A549 (cell line): ENCODE results near the gene CHPT1. TPM values are rescaled to one million over a fixed set of nuclear protein-coding genes. Genes with fewer than 3 reads are reported as not detected.

Source experiments
- ATAC-seq, 2 experiments: fragments of 200-7000 bp in 1 of 2; fragments of >200 bp in 1 of 2; cut with Nextera tagmentation in 1 of 2; cut with Tn5 transposase in 1 of 2; 3 replicates each; pipeline versions ENCODE4 v1.8.0 to v1.9.1; 2018 to 2020; ENCODE audit warnings: mild to moderate bottlenecking in 1 of 2, moderate library complexity in 1 of 2
- CTCF ChIA-PET: fragments of 300-600 bp; sonication (Branson Sonifier 250); formaldehyde crosslinking; extraction: SDS; loops from one replicate; lab custom pipeline; 2021; ENCODE audit warnings: antibody characterized with exemption, inconsistent platforms; lab: Yijun Ruan, JAX
- POLR2A ChIA-PET: fragments of 350-600 bp; formaldehyde crosslinking; extraction: SDS; loops from one replicate; lab custom pipeline; 2021; ENCODE audit warnings: antibody characterized with exemption, inconsistent platforms; lab: Yijun Ruan, JAX
- DNase-seq, 2 experiments: peaks; one replicate each; pipeline versions ENCODE4 v3.0.0 to v3.0.0-alpha.2; 2011 to 2016; ENCODE audit warnings: low read depth in 1 of 2, low spot score in 1 of 2
- FAIRE-seq: peaks from 2 replicates; lab custom pipeline; 2011; peaks lifted over from hg19 to GRCh38; lab: Jason Lieb, UNC
- H3K27ac ChIP-seq, 2 experiments: fragments of >200 bp; sonication (Bioruptor Twin); formaldehyde crosslinking; 3 replicates each; pipeline ENCODE4 v1.5.1; 2016 to 2017
- H3K4me1 ChIP-seq: fragments of >200 bp; sonication (Bioruptor Twin); formaldehyde crosslinking; 3 replicates; pipeline ENCODE4 v1.6.1; 2016
- H3K4me2 ChIP-seq: fragments of >200 bp; sonication (Bioruptor Twin); formaldehyde crosslinking; 3 replicates; pipeline ENCODE4 v1.6.1; 2016
- H3K4me3 ChIP-seq: fragments of >200 bp; sonication (Bioruptor Twin); formaldehyde crosslinking; 3 replicates; pipeline ENCODE4 v1.5.1; 2016
- H3K9me3 ChIP-seq: fragments of >200 bp; sonication (Bioruptor Twin); formaldehyde crosslinking; 3 replicates; pipeline ENCODE4 v1.6.1; 2016
- ATOH8 ChIP-seq: fragments of 250-450 bp; sonication (Bioruptor Pico); IDR thresholded peaks from 2 replicates; pipeline ENCODE4 v1.5.0; 2020; ENCODE audit warnings: low read depth, mild to moderate bottlenecking, moderate library complexity
- BCL3 ChIP-seq: fragments of >200 bp; sonication (Bioruptor Twin); formaldehyde crosslinking; IDR thresholded peaks from 3 replicates; pipeline ENCODE4 v1.6.1; 2016
- CBX8 ChIP-seq: fragments of 200-600 bp; sonication (generic); IDR thresholded peaks from 2 replicates; pipeline ENCODE4 v1.6.1; 2016
- CEBPB ChIP-seq, 2 experiments: fragments of >200 bp in 1 of 2; sonication (Bioruptor Twin) in 1 of 2; formaldehyde crosslinking in 1 of 2; IDR thresholded peaks; 2 replicates each; pipeline ENCODE4 v1.6.1; 2012 to 2016
- CHD4 ChIP-seq: fragments of 200-600 bp; sonication (generic); IDR thresholded peaks from 2 replicates; pipeline ENCODE4 v1.6.1; 2016; ENCODE audit warnings: antibody characterized with exemption, mild to moderate bottlenecking, borderline replicate concordance
- CTCF ChIP-seq: fragments of >200 bp; sonication (Bioruptor Twin); formaldehyde crosslinking; IDR thresholded peaks from 3 replicates; pipeline ENCODE4 v1.5.1; 2016
- EHF ChIP-seq: fragments of 250-450 bp; sonication (Bioruptor Pico); IDR thresholded peaks from 2 replicates; pipeline ENCODE4 v1.5.0; 2020; ENCODE audit warnings: mild to moderate bottlenecking
- ELK1 ChIP-seq: fragments of 150-350 bp; IDR thresholded peaks from 2 replicates; pipeline ENCODE4 v1.6.1; 2014; ENCODE audit warnings: low read depth, mild to moderate bottlenecking, low read length
- HES2 ChIP-seq: fragments of >200 bp; sonication (Bioruptor Twin); formaldehyde crosslinking; IDR thresholded peaks from 2 replicates; pipeline ENCODE4 v1.6.1; 2016
- HEYL ChIP-seq: fragments of 250-450 bp; sonication (Bioruptor Pico); IDR thresholded peaks from 2 replicates; pipeline ENCODE4 v1.8.0; 2021; ENCODE audit warnings: mild to moderate bottlenecking, moderate library complexity
- HOXB5 ChIP-seq: fragments of 250-450 bp; sonication (Bioruptor Pico); IDR thresholded peaks from 2 replicates; pipeline ENCODE4 v1.5.0; 2020; ENCODE audit warnings: mild to moderate bottlenecking, moderate library complexity
- JUN ChIP-seq, 2 experiments: fragments of >200 bp; sonication (Bioruptor Twin); formaldehyde crosslinking; IDR thresholded peaks; 2 replicates in 1 of 2; 3 replicates in 1 of 2; pipeline ENCODE4 v1.6.1; 2016 to 2017
- KDM5A ChIP-seq: fragments of 200-600 bp; sonication (generic); IDR thresholded peaks from 2 replicates; pipeline ENCODE4 v1.6.1; 2016; ENCODE audit warnings: antibody characterized with exemption, mild to moderate bottlenecking
- MAFK ChIP-seq: fragments of 450-650 bp; IDR thresholded peaks from 2 replicates; pipeline ENCODE4 v1.6.1; 2014; ENCODE audit not compliant: partially characterized antibody
- MAX ChIP-seq: IDR thresholded peaks from 2 replicates; pipeline ENCODE4 v1.6.1; 2012
- MAZ ChIP-seq: fragments of 150-350 bp; IDR thresholded peaks from 2 replicates; pipeline ENCODE4 v1.6.1; 2014; ENCODE audit warnings: antibody characterized with exemption, low read depth, low read length, borderline replicate concordance
- NFE2L2 ChIP-seq: fragments of 150-350 bp; conservative IDR thresholded peaks from 2 replicates; pipeline ENCODE4 v1.6.1; 2014; ENCODE audit warnings: low read length
- POLR2A ChIP-seq: IDR thresholded peaks from 2 replicates; pipeline ENCODE4 v1.6.1; 2012; ENCODE audit warnings: mild to moderate bottlenecking, low read length
- RAD21 ChIP-seq, 2 experiments: fragments of >200 bp in 1 of 2; sonication (Bioruptor Twin) in 1 of 2; formaldehyde crosslinking in 1 of 2; IDR thresholded peaks in 1 of 2; conservative IDR thresholded peaks in 1 of 2; 2 replicates in 1 of 2; 3 replicates in 1 of 2; pipeline ENCODE4 v1.6.1; 2012 to 2018; ENCODE audit warnings: inconsistent platforms in 1 of 2
- RARB ChIP-seq: fragments of 250-450 bp; sonication (Bioruptor Pico); IDR thresholded peaks from 2 replicates; pipeline ENCODE4 v1.8.0; 2021; ENCODE audit warnings: mild to moderate bottlenecking, moderate library complexity
- RCOR1 ChIP-seq: fragments of 150-350 bp; IDR thresholded peaks from 2 replicates; pipeline ENCODE4 v1.6.1; 2014; ENCODE audit warnings: antibody characterized with exemption, low read length, low read depth
- REST ChIP-seq: fragments of 200-600 bp; sonication (generic); IDR thresholded peaks from 2 replicates; pipeline ENCODE4 v1.6.1; 2016; ENCODE audit warnings: antibody characterized with exemption, mild to moderate bottlenecking, moderate library complexity
- RNF2 ChIP-seq: fragments of 200-600 bp; sonication (generic); IDR thresholded peaks from 2 replicates; pipeline ENCODE4 v1.6.1; 2016; ENCODE audit warnings: low read depth, mild to moderate bottlenecking, antibody characterized with exemption, moderate library complexity, borderline replicate concordance
- SMC3 ChIP-seq: fragments of >200 bp; sonication (Bioruptor Twin); formaldehyde crosslinking; IDR thresholded peaks from 3 replicates; pipeline ENCODE4 v1.6.1; 2018; ENCODE audit warnings: inconsistent platforms
- TP53 ChIP-seq: fragments of 250-450 bp; sonication (Bioruptor Pico); IDR thresholded peaks from 2 replicates; pipeline ENCODE4 v1.5.0; 2021; ENCODE audit warnings: mild to moderate bottlenecking, moderate library complexity
- ZNF302 ChIP-seq: fragments of 250-450 bp; sonication (Bioruptor Pico); IDR thresholded peaks from 2 replicates; pipeline ENCODE4 v1.9.0; 2021; ENCODE audit warnings: inconsistent platforms, mild to moderate bottlenecking, moderate library complexity
- WGBS: methylation state at CpG from one replicate; pipeline ENCODE4 v1.1.6; 2017; ENCODE audit errors: missing lambda C conversion rate; 5-methylcytosine and 5-hydroxymethylcytosine counted together
- polyA minus RNA-seq: library from RNA; depleted of rRNA, polyadenylated mRNA; stranded (reverse); fragments of >200 nt; gene quantifications from 2 replicates; pipeline ENCODE4 v1.2.3, GENCODE V29; 2011; rRNA and poly(A)+ RNA removed
- polyA plus RNA-seq, 4 experiments: library from polyadenylated mRNA; depleted of rRNA in 3 of 4; stranded (reverse); fragments of >200 nt; fragmentation: RNase III in 1 of 4; extraction: RNeasy Plus Mini Kit Qiagen cat#74134 plus additional on column Dnase treatment in 1 of 4; gene quantifications; 2 replicates in 3 of 4; 3 replicates in 1 of 4; pipeline ENCODE4 v1.2.3, GENCODE V29; 2011 to 2017

The CHPT1 gene
- polyA plus RNA-seq (2011; rRNA removed), result 84.0 and 102 TPM in 2 replicates
- polyA plus RNA-seq (2012; cell fraction: cytosol; rRNA removed), result 53.0 and 97.1 TPM in 2 replicates
- polyA plus RNA-seq (2012; cell fraction: nucleus; rRNA removed), result 29.9 and 39.7 TPM in 2 replicates
- polyA plus RNA-seq (2017; fragmentation: RNase III; extraction: RNeasy Plus Mini Kit Qiagen cat#74134 plus additional on column Dnase treatment), result 51.2 to 52.0 TPM (median 51.5 TPM) in 3 replicates
- polyA minus RNA-seq, result 20.2 and 24.6 TPM in 2 replicates

GRCh38 chr12:101697197-101697929, at the start of gene CHPT1:
TSS of gene CHPT1 (plus strand) at chr12:101697640. CDS start at chr12:101697862, 222 bp downstream.
- Histone ChIP-seq H3K4me2 (peak within 1 kb of the TSS; percentile 84), H3K27ac (peak within 1 kb of the TSS; percentile 77 to 97), H3K4me1 (peaks cover 20% of the 10 kb centered on the region)
- ATAC-seq, result peak; percentile 77 to 85
- under 1% methylated on average over 20 of the region's 80 CpGs for WGBS
- CTCF ChIA-PET, result interaction anchor here (0.9 kb wide), 1 partner anchor 250 kb away, joined by 3 read pairs; no protein-coding TSS in a partner anchor
- no peak for FAIRE-seq
- TF ChIP-seq CHD4 (no peak), REST (no peak), SMC3 (no peak), RAD21 (conservative IDR thresholded peaks at IDR 0.05 in 1 of 2, IDR thresholded peaks at IDR 0.05 in 1 of 2) (no peak), RNF2 (no peak), NFE2L2 (no peak), CTCF (no peak), CBX8 (no peak), MAFK (no peak), HEYL (no peak), ATOH8 (CRISPR knock-in tag) (no peak), RARB (CRISPR knock-in tag) (no peak), BCL3 (0 out of 3 replicates have a peak, but pooled peaks have one; percentile 21), JUN (IDR thresholded peaks at IDR 0.05) (peak in 1 of 2 experiments; percentile 65; a peak in 3 of 5 replicates), HOXB5 (no peak), HES2 (no peak), POLR2A (peak; percentile 80), RCOR1 (no peak), KDM5A (no peak), TP53 (CRISPR knock-in tag) (0 out of 2 replicates have a peak, but pooled peaks have one; percentile 17), ZNF302 (CRISPR knock-in tag) (no peak), CEBPB (IDR thresholded peaks at IDR 0.05) (no peak), MAX (peak; percentile 46), MAZ (no peak), ELK1 (no peak), EHF (CRISPR knock-in tag) (no peak)
- TF ChIP-seq, all 56 proteins: peak for 5
- POLR2A ChIA-PET, result interaction anchor here (0.6 kb wide), 1 partner anchor 171 kb away, joined by 7 read pairs; no protein-coding TSS in a partner anchor
- DNase-seq, result peak; percentile 55 to 58
- H3K9me3 ChIP-seq, result no peaks in the 10 kb centered on the region
- H3K4me3 ChIP-seq, result peak within 1 kb of the TSS; percentile 87
